Measurements from ENCODE around the gene KCTD5. TPM values are rescaled to one million over a fixed set of nuclear protein-coding genes. Genes with fewer than 3 reads are reported as not detected.

The KCTD5 gene
- total and polyA plus RNA-seq, 2 of the 8 experiments (the other 6 are each of a cell fraction or from before 2014, with no cell fraction given): 26.6 to 31.8 TPM

DNA sequence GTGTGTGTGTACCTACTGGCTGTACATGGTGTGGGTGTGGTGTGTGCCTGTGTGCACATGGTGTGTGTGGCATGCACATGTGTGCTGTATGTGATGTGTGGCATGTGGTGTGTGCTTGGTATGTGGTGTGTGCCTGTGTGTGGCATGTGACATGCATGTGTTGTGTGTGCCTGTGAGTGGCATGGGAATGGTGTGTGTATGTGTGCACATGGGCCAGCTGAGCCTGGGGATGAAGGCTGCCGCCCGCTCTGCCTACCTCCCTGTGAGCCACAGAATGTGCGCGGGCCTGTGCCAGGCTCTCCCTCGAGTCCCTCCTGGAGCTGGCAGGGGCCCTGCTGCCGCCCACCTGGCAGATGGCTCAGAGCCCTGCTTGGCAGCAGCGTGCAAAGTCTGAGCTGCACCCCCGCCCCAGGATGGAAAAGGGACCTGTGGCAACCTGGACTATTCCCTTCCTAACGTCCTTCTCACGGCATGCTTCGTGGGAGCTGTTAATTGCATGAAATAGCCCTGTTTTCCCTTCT is 28.4 kb downstream of the KCTD5 start:
- peaks cover 2% of the 10 kb centered on the region; the same call in 1 of the 2 replicates for H3K23me2 ChIP-seq (ENCODE audit: low read depth, low read length)
- H4K8ac ChIP-seq (ENCODE audit: extremely low read depth, insufficient read depth, low read length): no peak overlapping the region
- TF ChIP-seq POLR2AphosphoS5 (IDR thresholded peaks at IDR 0.05; ENCODE audit: low read depth, low read length) (peak; percentile 43; the same call in 1 of the 2 replicates), SIX5 (IDR thresholded peaks at IDR 0.05; ENCODE audit: low read depth, low read length) (no peak)
- no peak overlapping the region for H3K9ac ChIP-seq (replicated peaks in 1 of 4; ENCODE audit: extremely low read depth in 1 of 4, low read depth in 3 of 4, low read length in 3 of 4)
- FAIRE-seq (no peak), DNase-seq (ENCODE audit: low read depth in 1 of 2, low spot score in 2 of 2) (no peak)
- H3K56ac ChIP-seq (replicated peaks; ENCODE audit: insufficient read length, low read depth, low read length): no peak overlapping the region
- peak overlapping the region; percentile 77; the same call in 1 of the 2 replicates for H2BK12ac ChIP-seq (ENCODE audit: low read depth, low read length)
- no peak overlapping the region for H2BK20ac ChIP-seq (ENCODE audit: low read length)
- peaks cover 0 to 2% (median 1%) of the 10 kb centered on the region in 4 experiments; a peak in 3 of 7 replicates for H3K4me1 ChIP-seq (replicated peaks in 1 of 4; ENCODE audit: control insufficient read depth in 3 of 4, insufficient read depth in 4 of 4, low read length in 3 of 4)
- ChIA-PET POLR2A (ENCODE audit: partially characterized antibody) (interaction anchor here (1.0 to 3.4 kb wide), 4 partner anchors 8 to 41 kb away, joined by 3 to 9 read pairs (median 4); partner anchors contain the start of genes PRSS27 and SRRM2), CTCF (ENCODE audit: partially characterized antibody) (no interaction called here)
- H4K5ac ChIP-seq (ENCODE audit: insufficient read length, low read depth, low read length): no peak overlapping the region
- H3K79me2 ChIP-seq (ENCODE audit: control insufficient read depth in 1 of 2, insufficient read depth in 2 of 2, low read length in 2 of 2): no peaks in the 10 kb centered on the region
- peaks cover 4 to 12% (median 9%) of the 10 kb centered on the region in 4 experiments; a peak in 5 of 8 replicates for H3K36me3 ChIP-seq (ENCODE audit: control insufficient read depth in 2 of 4, insufficient read depth in 4 of 4, low read length in 3 of 4)
- H3K23ac ChIP-seq (ENCODE audit: insufficient read length): no peak overlapping the region
- no peak overlapping the region for H3K4ac ChIP-seq (replicated peaks; ENCODE audit: insufficient read length, low read depth, low read length)
- no peaks in the 10 kb centered on the region; a peak in 1 of 7 replicates for H3K27me3 ChIP-seq (replicated peaks in 1 of 4; ENCODE audit: control insufficient read depth in 3 of 4, extremely low read depth in 1 of 4, insufficient read depth in 3 of 4, low read length in 3 of 4)
- H3K18ac ChIP-seq (ENCODE audit: extremely low read depth, low read length): no peak overlapping the region
- no peak overlapping the region for H3K14ac ChIP-seq (ENCODE audit: insufficient read length)
- no peak overlapping the region for H3K4me2 ChIP-seq (ENCODE audit: insufficient read depth in 1 of 2, low read depth in 2 of 2, low read length in 2 of 2)
- H3K79me1 ChIP-seq (ENCODE audit: low read depth, low read length): no peaks in the 10 kb centered on the region
- peak overlapping the region; percentile 70; the same call in 1 of the 2 replicates for H2AK5ac ChIP-seq (ENCODE audit: low read depth, low read length)
- H4K91ac ChIP-seq (replicated peaks; ENCODE audit: insufficient read length, low read length): no peak overlapping the region
- H2BK15ac ChIP-seq (ENCODE audit: low read length): no peak overlapping the region
- H2AFZ ChIP-seq (ENCODE audit: low read length): no peak overlapping the region
- WGBS, 2 experiments (ENCODE audit: extremely low coverage in 1 of 2, insufficient coverage in 1 of 2, insufficient read length in 1 of 2, insufficient replicate concordance in 2 of 2, low coverage in 1 of 2, low lambda C conversion rate in 2 of 2, missing lambda C conversion rate in 1 of 2): 86% methylated on average over 11 of the region's 11 CpGs; no CpG with 5 or more reads in 1 of the 2 experiments
- no peak overlapping the region for H3K27ac ChIP-seq (ENCODE audit: low read depth, low read length)
- no peaks in the 10 kb centered on the region for H3K9me3 ChIP-seq (ENCODE audit: insufficient read depth in 2 of 2, low read depth in 1 of 2, low read length in 1 of 2)
- H2BK5ac ChIP-seq (ENCODE audit: low read depth, low read length): peak overlapping the region; percentile 18; the same call in 1 of the 2 replicates
- H3K4me3 ChIP-seq (ENCODE audit: extremely low read depth in 1 of 4, insufficient read depth in 2 of 4, low read depth in 3 of 4, low read length in 4 of 4): no peak overlapping the region
- peaks cover 4 to 19% of the 10 kb centered on the region in 2 experiments for H4K20me1 ChIP-seq (replicated peaks in 1 of 2; ENCODE audit: control insufficient read depth in 1 of 2, insufficient read depth in 2 of 2, low read length in 2 of 2)
- H2BK120ac ChIP-seq (replicated peaks; ENCODE audit: low read depth, low read length): no peak overlapping the region
